B cell (primary cell): ENCODE measurements around the gene CFAP47.

ENCODE experiments used
- CTCF ChIP-seq: fragments of 200-600 bp; IDR thresholded peaks from one replicate; pipeline ENCODE4 v1.8.0; 2022; ENCODE audit warnings: antibody characterized with exemption, mild to moderate bottlenecking
- EZH2 ChIP-seq: IDR thresholded peaks from 2 replicates; pipeline ENCODE4 v1.6.1; 2012; ENCODE audit warnings: borderline replicate concordance, low read depth, mild to moderate bottlenecking, moderate library complexity, low read length; ENCODE audit not compliant: insufficient read depth, poor library complexity, severe bottlenecking

DNA sequence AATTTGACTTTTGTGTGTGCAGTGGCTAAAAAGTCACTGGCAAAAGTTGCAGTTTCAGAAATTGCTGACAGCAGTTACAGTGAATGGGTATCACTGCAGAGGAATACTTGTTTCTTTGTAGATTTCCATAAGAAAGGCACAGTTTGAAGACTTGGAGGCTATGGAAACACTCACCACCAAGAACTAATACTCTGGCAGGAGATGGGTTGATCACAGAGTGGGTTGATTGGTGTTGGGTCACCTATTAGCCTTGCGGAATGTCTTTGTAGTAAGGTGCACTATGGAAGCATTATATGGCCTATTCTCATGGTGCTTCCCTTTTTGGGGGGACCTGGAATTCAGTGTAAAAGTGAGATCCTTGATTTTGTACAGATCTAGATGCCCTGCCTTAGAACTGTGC, 502.8 kb downstream of the CFAP47 start:
- no peak for TF ChIP-seq CTCF
- TF ChIP-seq EZH2 = no peak
